GM18505 (cell line): Measurements from ENCODE around the gene MAN2C1.

Source experiments
- ATAC-seq: cut with Tn5 transposase; IDR thresholded peaks from one replicate; pipeline ENCODE4 v1.9.1; 2021; ENCODE audit not compliant: unreplicated experiment
- POLR2A ChIP-seq: IDR thresholded peaks from 4 replicates; pipeline ENCODE4 v1.6.1; 2011; ENCODE audit warnings: borderline replicate concordance; ENCODE audit not compliant: insufficient read depth, insufficient read length; ENCODE audit errors: extremely low read depth

Gene MAN2C1

DNA sequence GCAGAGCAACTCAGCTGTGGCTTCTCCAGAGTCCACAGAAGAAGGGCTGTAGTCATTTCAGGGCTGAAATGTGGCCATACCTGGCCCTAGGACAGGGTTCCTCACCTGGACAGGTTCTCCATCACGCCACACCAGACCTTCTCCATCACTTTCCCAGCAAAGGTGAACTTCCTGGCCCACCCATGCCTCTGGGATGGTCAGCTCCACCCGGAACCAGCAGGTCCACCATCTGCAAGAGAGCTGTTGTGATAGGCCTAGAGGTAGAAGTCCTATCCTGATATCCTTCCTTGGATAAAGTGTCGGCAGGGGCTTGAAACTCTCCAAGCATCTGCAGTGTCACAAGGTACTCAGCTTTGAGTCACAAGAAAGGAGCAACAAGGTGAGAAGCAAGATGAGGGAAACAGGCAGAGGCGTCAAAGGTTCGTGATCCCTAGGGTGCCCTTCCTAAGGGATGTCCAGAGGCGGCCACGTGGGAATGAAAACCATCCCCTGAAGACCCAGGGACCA, 948 bp downstream of the MAN2C1 start:
- TF ChIP-seq POLR2A, result no peak
- no peak for ATAC-seq

GRCh38 chr15:75367006-75367405, 1.4 kb downstream of the MAN2C1 start:
- no peak for TF ChIP-seq POLR2A
- ATAC-seq, result no peak

- no peak for ATAC-seq
- no peak for TF ChIP-seq POLR2A
Measured at GRCh38 chr15:75366163-75366562, 2.2 kb downstream of the MAN2C1 start.

DNA sequence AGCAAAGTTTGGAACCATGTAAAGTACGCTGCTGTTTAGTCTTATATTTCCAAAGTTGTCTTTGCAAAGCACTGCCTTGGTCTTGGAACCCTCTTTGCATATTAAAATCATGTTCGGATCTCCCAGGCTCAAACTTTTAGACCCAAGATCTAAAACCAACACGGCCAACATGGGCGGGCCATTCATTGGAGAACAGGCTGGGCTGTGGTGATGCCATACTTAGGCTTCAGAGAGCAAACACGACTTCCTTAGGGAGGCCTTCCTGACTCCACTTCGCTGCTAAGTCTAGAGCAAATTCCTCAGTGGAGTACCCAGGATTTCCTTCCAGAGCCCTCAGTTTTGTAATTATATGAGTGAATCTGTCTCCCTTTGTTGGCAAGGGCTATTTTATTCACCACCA, 3.5 kb downstream of the MAN2C1 start:
- TF ChIP-seq POLR2A, result no peak
- no peak for ATAC-seq

GRCh38 chr15:75363786-75364185, 4.6 kb downstream of the MAN2C1 start:
- no peak for ATAC-seq
- no peak for TF ChIP-seq POLR2A

DNA sequence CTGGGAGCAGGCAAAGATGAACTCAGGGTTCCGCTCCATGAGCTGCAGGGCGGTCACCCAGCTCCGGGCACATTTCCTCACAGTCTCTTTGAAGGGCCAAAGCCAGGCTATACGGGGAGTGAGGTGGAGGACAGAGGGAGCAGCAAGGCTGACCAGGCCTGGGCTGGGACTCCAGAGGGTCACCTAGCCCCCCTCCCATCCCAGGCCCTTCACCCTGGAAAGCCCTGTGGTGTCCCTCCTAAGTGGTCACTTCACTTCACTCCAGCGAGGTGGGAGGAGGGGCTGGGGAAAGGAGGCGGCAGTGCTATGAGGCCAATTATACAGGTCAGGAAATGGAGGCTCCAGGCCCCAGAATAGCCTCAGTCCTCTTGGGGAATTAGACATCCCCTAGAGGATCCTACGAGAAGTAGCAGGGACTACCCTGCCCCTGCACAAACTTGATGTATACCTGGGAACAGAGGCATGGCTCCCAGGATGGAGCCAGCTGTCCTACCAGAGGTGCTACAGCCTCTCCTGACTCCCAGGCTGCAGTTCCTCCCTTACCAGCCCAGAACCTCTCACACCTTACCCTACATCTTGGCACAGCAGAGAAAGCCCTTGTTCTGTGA, 5.7 kb downstream of the MAN2C1 start:
- TF ChIP-seq POLR2A, result no peak
- no peak for ATAC-seq

DNA sequence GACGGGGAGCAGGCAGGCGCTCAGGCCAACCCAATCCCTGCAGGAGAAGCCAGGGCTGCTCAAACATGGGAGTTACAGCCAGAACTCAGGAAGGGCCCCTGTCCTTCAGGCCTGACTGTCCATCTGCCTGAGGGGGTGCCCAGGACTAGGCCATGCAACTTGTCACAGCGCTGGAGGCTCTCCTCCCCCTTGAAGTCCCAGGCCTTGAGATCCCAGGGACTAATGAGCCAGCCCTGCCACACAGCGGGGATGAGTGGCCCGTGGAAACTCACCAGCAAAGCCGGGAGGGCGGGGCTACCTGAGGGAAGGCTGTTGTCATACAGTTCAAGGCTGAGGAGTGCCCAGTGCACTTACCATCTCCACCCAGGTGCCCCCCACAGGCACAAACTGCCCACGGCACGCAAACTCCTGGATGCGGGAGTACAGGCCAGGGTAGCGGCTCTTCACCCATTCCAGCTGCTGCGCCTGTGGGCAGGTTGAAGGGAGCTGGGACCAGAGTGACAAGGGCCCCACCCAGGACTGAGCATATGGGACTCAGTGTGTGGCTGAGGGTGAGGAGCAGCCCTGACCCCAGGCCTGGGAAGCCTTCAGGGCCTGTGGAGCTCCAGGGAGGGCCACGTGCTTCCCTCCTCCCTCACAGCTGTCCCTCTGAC, 6.3 kb downstream of the MAN2C1 start:
- no peak for ATAC-seq
- no peak for TF ChIP-seq POLR2A

DNA sequence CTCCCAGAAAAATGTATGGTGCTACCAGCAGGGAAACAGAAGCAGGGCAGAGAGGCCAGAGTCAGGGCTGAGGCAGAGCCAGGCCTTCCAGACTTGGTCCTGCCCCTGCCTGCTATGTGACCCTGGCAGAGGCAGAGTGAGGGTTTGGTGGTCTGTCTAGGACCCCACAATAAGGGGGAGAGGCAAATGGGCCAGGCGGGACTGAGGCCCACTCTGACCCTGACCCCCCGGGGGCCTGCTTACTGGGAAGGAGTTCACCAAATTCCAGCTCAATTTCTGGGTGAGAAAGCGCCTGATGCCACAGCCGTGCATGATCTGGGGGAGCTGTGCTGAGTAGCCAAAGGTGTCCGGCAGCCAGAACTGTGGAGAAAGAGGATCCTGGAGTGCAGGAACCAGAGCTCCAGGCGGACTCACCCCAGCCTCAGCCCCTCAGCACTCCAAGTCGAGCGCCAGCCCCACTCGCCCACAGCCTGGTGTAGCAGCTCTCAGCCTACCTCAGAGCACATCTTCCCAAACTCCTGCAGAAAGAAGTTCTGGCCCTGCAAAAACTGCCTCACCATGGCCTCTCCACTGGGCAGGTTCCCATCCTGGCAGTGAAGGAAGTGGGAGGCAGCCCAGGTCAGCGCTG, 6.9 kb downstream of the MAN2C1 start:
- no peak for ATAC-seq
- no peak for TF ChIP-seq POLR2A

DNA sequence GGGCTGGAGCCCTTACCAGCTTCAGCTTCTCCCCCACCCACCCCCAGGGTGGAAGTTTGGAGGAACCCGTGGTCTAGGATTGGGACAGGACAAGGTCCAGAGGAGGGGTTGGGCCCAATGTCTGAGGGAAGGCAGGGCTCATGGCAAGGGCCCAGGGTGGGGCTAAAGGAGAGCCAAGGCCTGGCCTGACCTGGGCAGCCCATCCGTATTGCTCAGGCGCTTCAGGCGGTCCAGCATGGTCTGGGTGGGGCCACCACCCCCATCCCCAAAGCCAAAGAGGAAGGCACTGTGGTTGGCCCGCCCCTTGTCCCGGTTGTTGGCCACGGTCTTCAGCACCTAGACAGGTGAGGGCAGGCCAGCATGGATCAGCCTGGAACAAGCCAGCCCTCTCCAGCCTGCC, 7.6 kb downstream of the MAN2C1 start:
- no peak for ATAC-seq
- TF ChIP-seq POLR2A, result no peak

DNA sequence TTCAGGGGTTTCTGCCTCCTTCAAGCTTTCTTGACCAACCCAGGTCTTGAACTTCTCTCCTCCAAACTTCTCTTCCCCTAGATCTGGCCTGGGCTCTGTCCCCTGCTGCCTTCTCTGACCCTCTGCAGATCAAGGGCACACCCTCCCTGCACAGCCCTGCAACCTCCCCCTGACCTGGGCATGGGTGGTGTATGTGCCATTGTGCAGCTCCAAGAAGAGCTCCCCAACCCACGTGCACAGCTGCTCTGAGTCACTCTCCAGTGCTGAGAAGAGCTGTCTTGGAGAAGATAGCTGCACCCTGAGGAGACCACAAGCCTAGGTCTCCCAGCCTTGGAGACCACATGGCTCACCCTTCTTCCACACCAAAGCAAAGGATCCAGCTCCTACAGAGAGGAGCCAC, 8.0 kb downstream of the MAN2C1 start:
- no peak for ATAC-seq
- TF ChIP-seq POLR2A, result no peak

DNA sequence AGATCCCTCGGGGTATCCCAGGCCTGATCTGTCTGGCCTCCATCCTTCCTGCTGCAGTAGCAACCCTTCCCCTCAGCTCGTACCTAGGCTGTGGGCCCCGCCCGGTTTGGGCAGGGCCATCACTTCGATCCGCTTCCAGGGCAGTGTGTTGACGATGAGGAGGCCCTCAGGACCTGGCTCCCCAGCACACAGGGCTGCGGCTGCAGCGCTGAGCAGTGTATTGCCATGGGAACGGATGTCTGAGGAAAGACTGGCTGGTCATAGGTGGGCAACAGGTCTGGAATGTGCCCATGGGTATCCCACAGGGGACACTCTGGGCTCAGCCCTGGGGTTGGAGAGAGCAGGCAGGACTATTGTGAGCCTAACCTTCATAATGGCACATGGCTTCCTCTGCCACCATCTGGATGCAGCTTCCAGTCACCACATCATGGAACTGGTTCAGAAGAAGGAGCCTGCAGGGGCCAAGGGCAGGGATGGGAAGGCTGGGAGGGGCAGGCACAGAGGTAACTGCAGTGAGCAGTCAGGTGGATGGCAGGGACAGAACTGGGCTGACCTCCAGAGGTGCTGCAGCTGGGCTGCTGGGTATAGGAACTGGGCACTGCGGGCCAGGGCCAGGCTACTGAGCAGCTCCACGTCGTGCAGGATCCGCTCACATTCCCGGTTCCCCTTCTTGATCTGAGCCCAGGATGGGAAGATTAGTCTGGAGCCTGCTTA, 8.7 kb downstream of the MAN2C1 start:
- no peak for ATAC-seq
- TF ChIP-seq POLR2A, result no peak

GRCh38 chr15:75358771-75359536, 9.5 kb downstream of the MAN2C1 start:
- no peak for ATAC-seq
- TF ChIP-seq POLR2A, result no peak
